OCI-LY7 (cell line): Measurements from ENCODE around the gene ATP8B4. TPM values are rescaled to one million over a fixed set of nuclear protein-coding genes. Genes with fewer than 3 reads are reported as not detected.

Source experiments
- BruUV-seq: library from RNA; stranded (reverse); fragments of 400-500 nt; replicated peaks from 2 replicates; lab custom pipeline; 2021; lab: Mats Ljungman, UMichigan
- CTCF ChIA-PET: fragments of 300-600 bp; sonication (Branson Sonifier 250); formaldehyde crosslinking; loops from one replicate; lab custom pipeline; 2022; ENCODE audit warnings: antibody characterized with exemption; ENCODE audit not compliant: unreplicated experiment; lab: Charles Lee
- POLR2A ChIA-PET: fragments of 300-600 bp; sonication (Branson Sonifier 250); formaldehyde crosslinking; loops from one replicate; lab custom pipeline; 2022; ENCODE audit warnings: antibody characterized with exemption; lab: Charles Lee
- DNase-seq: peaks from one replicate; pipeline ENCODE4 v3.0.0-alpha.2; 2015; ENCODE audit warnings: low spot score
- H2AFZ ChIP-seq: fragments of 200-600 bp; sonication (generic), shearing (Covaris generic); 2 replicates; pipeline ENCODE4 v1.6.1; 2014; ENCODE audit warnings: mild to moderate bottlenecking, antibody characterized with exemption, low read length, moderate library complexity
- H3K27ac ChIP-seq: fragments of 200-600 bp; sonication (generic); 2 replicates; pipeline ENCODE4 v1.5.1; 2014; ENCODE audit warnings: mixed run types, low read depth, mild to moderate bottlenecking, moderate library complexity, low read length, inconsistent platforms; ENCODE audit not compliant: poor library complexity, severe bottlenecking
- H3K36me3 ChIP-seq: fragments of 200-600 bp; sonication (generic); 2 replicates; pipeline ENCODE4 v1.6.1; 2014; ENCODE audit warnings: mild to moderate bottlenecking, antibody characterized with exemption, low read length, moderate library complexity, mixed read lengths; ENCODE audit not compliant: insufficient read depth
- H3K4me1 ChIP-seq: fragments of 200-600 bp; sonication (generic); 2 replicates; pipeline ENCODE4 v1.5.1; 2014; ENCODE audit warnings: mild to moderate bottlenecking, low read length; ENCODE audit not compliant: insufficient read depth, poor library complexity, severe bottlenecking
- H3K4me2 ChIP-seq: fragments of 200-600 bp; sonication (generic); 2 replicates; pipeline ENCODE4 v1.6.1; 2014; ENCODE audit warnings: mild to moderate bottlenecking, low read length
- H3K4me3 ChIP-seq: fragments of 200-600 bp; sonication (generic); 2 replicates; pipeline ENCODE4 v1.5.1; 2014; ENCODE audit warnings: mild to moderate bottlenecking, low read depth, low read length; ENCODE audit not compliant: poor library complexity, severe bottlenecking
- H3K79me2 ChIP-seq: fragments of 200-600 bp; sonication (generic); 2 replicates; pipeline ENCODE4 v1.6.1; 2016; ENCODE audit warnings: low read depth, mild to moderate bottlenecking, low read length, moderate library complexity, mixed read lengths; ENCODE audit not compliant: insufficient read depth
- H3K9me2 ChIP-seq: fragments of 200-600 bp; sonication (generic); 2 replicates; pipeline ENCODE4 v1.6.1; 2016; ENCODE audit warnings: mild to moderate bottlenecking, low read length, mixed read lengths; ENCODE audit not compliant: insufficient read depth
- H3K9me3 ChIP-seq: fragments of 200-600 bp; sonication (generic); 2 replicates; pipeline ENCODE4 v1.6.1; 2014; ENCODE audit warnings: mild to moderate bottlenecking, mixed run types, low read length, mixed read lengths
- H4K20me1 ChIP-seq: fragments of 200-600 bp; sonication (generic); 2 replicates; pipeline ENCODE4 v1.6.1; 2014; ENCODE audit warnings: mild to moderate bottlenecking, antibody characterized with exemption, low read length, moderate library complexity, mixed read lengths; ENCODE audit not compliant: insufficient read depth
- EZH2phosphoT487 ChIP-seq: fragments of 200-600 bp; sonication (generic); IDR thresholded peaks from 2 replicates; pipeline ENCODE4 v1.6.1; 2018; ENCODE audit warnings: low read depth, borderline replicate concordance, mild to moderate bottlenecking, mixed run types, antibody characterized with exemption, low read length, moderate library complexity, mixed read lengths
- intact Hi-C: fragments of 100-400 bp; cut with micrococcal nuclease; formaldehyde crosslinking; loops from one replicate; pipeline ENCODE4 v1.10.0; 2022; ENCODE audit not compliant: unreplicated experiment
- total RNA-seq, 2 experiments: library from RNA; depleted of rRNA in 1 of 2; stranded (reverse); fragments of >200 nt in 1 of 2; shearing (Covaris generic) in 1 of 2; gene quantifications; 2 replicates each; pipeline ENCODE4 v1.2.3, GENCODE V29; 2014 to 2022
- TF ChIP-seq, protein P1 (sequence below): fragments of 200-600 bp; sonication (generic); conservative IDR thresholded peaks from 2 replicates; pipeline ENCODE4 v1.5.1; 2014; ENCODE audit warnings: mild to moderate bottlenecking, antibody characterized with exemption, low read length, moderate library complexity, mixed read lengths

The ATP8B4 gene
- total RNA-seq, 2 experiments from 2014 or later, result not detected

DNA sequence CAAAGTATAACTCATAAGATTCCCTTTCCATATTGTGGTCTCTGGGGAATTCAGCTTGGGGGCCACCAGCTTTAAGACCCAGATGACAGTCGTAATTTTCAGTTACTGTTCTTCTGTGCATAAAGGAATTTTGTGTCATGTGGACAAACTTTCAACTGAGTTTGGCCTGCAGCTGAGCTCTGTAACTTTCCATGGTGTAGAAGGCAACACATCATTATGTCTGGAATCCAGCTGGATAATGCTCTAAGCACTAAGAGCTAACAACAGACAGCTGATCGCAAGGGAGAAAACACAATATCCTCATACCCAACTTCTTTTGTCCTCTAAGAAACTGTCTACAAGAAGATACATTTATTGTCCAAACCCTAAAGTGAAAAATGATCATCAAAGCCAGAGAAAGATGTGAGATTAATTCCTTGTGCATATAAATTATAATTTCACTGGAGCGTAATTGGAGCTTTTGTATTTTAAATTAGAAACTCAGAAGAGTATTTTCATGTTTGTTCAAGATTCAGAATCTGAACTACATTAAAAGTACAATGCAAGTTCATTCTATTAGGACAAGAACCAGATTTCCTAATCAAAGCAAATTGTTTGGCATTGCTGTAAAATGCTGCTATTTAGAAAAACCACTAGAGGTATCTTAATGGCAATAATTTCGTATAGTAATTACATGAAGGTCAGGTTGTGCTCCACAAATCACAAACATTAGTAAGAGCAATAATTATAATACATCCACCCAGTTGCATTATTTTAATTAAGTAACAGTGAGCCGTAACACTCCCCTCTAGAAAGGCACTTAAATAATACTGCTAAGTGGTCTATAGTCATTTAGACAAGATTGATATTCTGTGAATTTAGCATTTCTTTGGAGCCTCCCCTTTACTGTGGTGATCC is 218.8 kb downstream of the ATP8B4 start:
- Histone ChIP-seq H3K4me3 (no peak overlapping the region), H3K27ac (no peak overlapping the region), H3K4me1 (no peaks in the 10 kb centered on the region), H3K79me2 (no peaks in the 10 kb centered on the region), H2AFZ (no peak overlapping the region), H4K20me1 (no peaks in the 10 kb centered on the region), H3K9me3 (no peaks in the 10 kb centered on the region), H3K4me2 (no peak overlapping the region), H3K36me3 (no peaks in the 10 kb centered on the region), H3K9me2 (no peaks in the 10 kb centered on the region; the same call in 1 of the 2 replicates)
- intact Hi-C loops, result no loop called here
- no peak for TF ChIP-seq EZH2phosphoT487
- TF ChIP-seq, protein P1, sequence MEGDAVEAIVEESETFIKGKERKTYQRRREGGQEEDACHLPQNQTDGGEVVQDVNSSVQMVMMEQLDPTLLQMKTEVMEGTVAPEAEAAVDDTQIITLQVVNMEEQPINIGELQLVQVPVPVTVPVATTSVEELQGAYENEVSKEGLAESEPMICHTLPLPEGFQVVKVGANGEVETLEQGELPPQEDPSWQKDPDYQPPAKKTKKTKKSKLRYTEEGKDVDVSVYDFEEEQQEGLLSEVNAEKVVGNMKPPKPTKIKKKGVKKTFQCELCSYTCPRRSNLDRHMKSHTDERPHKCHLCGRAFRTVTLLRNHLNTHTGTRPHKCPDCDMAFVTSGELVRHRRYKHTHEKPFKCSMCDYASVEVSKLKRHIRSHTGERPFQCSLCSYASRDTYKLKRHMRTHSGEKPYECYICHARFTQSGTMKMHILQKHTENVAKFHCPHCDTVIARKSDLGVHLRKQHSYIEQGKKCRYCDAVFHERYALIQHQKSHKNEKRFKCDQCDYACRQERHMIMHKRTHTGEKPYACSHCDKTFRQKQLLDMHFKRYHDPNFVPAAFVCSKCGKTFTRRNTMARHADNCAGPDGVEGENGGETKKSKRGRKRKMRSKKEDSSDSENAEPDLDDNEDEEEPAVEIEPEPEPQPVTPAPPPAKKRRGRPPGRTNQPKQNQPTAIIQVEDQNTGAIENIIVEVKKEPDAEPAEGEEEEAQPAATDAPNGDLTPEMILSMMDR, result no peak
- DNase-seq, result no peak
- CTCF ChIA-PET, result no interaction called here
- no TSS peak for BruUV-seq
- POLR2A ChIA-PET, result no interaction called here

DNA sequence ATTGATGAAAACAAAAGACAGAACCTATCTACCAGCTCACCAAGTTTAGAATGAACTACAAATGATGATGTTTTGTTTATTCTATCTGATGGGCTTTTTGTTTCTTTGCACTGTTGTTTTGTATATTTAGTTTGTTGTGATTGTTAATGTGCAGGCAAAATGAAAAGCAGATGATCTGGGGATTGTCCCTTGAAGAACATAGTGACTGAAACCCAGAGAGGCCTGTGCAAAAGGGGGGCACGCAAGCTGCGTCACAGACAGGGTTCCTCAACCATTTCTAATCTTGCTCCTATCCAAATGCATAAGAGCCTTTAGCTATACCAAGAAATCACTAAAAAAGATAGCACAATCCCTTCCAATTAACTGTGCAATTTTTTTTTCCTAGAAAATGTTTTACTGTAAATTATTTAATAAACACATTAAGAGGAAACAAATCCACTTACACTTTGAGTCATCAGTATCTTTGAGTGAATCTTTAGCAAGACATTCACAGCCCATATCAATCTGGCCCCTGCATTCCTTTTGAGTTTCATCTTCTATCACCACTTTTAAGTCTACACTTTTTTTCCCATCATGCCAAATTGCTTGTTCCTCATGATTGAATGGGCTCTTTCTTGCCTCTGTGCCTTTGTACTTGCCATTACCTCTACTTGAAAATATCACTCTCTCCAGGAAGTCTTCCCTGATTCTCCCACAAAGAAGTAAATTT is 220.3 kb downstream of the ATP8B4 start:
- H3K36me3 ChIP-seq, result no peaks in the 10 kb centered on the region
- H3K9me3 ChIP-seq, result no peaks in the 10 kb centered on the region
- no peak overlapping the region for H3K4me2 ChIP-seq
- no peaks in the 10 kb centered on the region for H3K79me2 ChIP-seq
- no peaks in the 10 kb centered on the region for H4K20me1 ChIP-seq
- CTCF ChIA-PET, result no interaction called here
- no peak for DNase-seq
- H3K9me2 ChIP-seq, result no peaks in the 10 kb centered on the region; the same call in 1 of the 2 replicates
- H3K4me3 ChIP-seq, result no peak overlapping the region
- no peaks in the 10 kb centered on the region for H3K4me1 ChIP-seq
- no TSS peak for BruUV-seq
- intact Hi-C loops, result no loop called here
- no peak overlapping the region for H3K27ac ChIP-seq
- TF ChIP-seq, protein P1, result no peak
- no peak for TF ChIP-seq EZH2phosphoT487
- no peak overlapping the region for H2AFZ ChIP-seq
- POLR2A ChIA-PET, result no interaction called here

DNA sequence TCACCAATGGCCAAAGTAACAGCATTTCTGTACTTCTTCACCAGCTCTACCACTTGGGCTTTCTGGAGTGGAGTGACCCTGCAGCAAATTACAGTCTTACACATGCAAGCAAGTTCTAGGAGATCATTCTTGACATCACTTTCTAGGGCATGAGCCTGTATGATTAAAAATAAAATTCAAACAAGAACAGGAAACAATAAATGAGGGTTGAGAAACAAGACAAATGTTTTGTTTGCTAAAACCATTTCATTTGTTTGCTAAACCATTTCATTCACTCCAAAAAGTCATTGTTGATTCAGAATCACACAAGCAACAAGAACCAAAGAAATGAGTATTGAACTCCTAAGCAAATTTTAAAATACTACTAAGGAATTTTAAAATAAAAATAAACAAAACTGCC is 220.9 kb downstream of the ATP8B4 start:
- intact Hi-C loops, result no loop called here
- no peak for DNase-seq
- BruUV-seq, result no TSS peak
- POLR2A ChIA-PET, result no interaction called here
- no peaks in the 10 kb centered on the region for H4K20me1 ChIP-seq
- H3K4me2 ChIP-seq, result no peak overlapping the region
- CTCF ChIA-PET, result no interaction called here
- no peaks in the 10 kb centered on the region for H3K9me3 ChIP-seq
- H3K4me1 ChIP-seq, result no peaks in the 10 kb centered on the region
- no peaks in the 10 kb centered on the region for H3K36me3 ChIP-seq
- no peaks in the 10 kb centered on the region; the same call in 1 of the 2 replicates for H3K9me2 ChIP-seq
- TF ChIP-seq EZH2phosphoT487, result no peak
- TF ChIP-seq, protein P1, result no peak
- H2AFZ ChIP-seq, result no peak overlapping the region
- H3K4me3 ChIP-seq, result no peak overlapping the region
- no peak overlapping the region for H3K27ac ChIP-seq
- no peaks in the 10 kb centered on the region for H3K79me2 ChIP-seq
